Panc1 (cell line): ENCODE measurements around the gene SLC41A3. TPM values are rescaled to one million over a fixed set of nuclear protein-coding genes. Genes with fewer than 3 reads are reported as not detected.

Experiments used
- ATAC-seq: fragments of 200-7000 bp; cut with Tn5 transposase; 2 replicates; pipeline ENCODE4 v1.9.1; 2020; ENCODE audit warnings: mild to moderate bottlenecking, moderate library complexity
- BruUV-seq: library from RNA; stranded (reverse); fragments of 400-500 nt; replicated peaks from 2 replicates; lab custom pipeline; 2021; lab: Mats Ljungman, UMichigan
- CTCF ChIA-PET: fragments of 300-600 bp; sonication (Branson Sonifier 250); formaldehyde crosslinking; loops from one replicate; lab custom pipeline; 2022; ENCODE audit warnings: antibody characterized with exemption; lab: Charles Lee
- POLR2A ChIA-PET: fragments of 300-600 bp; sonication (Branson Sonifier 250); formaldehyde crosslinking; loops from one replicate; lab custom pipeline; 2022; ENCODE audit warnings: antibody characterized with exemption; lab: Charles Lee
- DNase-seq: peaks from one replicate; pipeline ENCODE4 v3.0.0-alpha.2; 2010; ENCODE audit warnings: low read depth, low spot score
- H3K27ac ChIP-seq: 2 replicates; pipeline ENCODE4 v1.5.1; 2011; ENCODE audit warnings: mild to moderate bottlenecking, low read length, inconsistent platforms
- H3K27me3 ChIP-seq: fragments of 200-500 bp; sonication (Bioruptor generic); 2 replicates; pipeline ENCODE4 v1.6.0; 2014; ENCODE audit warnings: low read length, inconsistent platforms; ENCODE audit not compliant: control insufficient read depth, insufficient read depth
- H3K36me3 ChIP-seq: fragments of 200-500 bp; sonication (Bioruptor generic); 2 replicates; pipeline ENCODE4 v1.5.1; 2014; ENCODE audit warnings: inconsistent platforms, mild to moderate bottlenecking, low read length, moderate library complexity; ENCODE audit not compliant: control insufficient read depth, insufficient read depth
- H3K4me1 ChIP-seq: 2 replicates; pipeline ENCODE4 v1.5.1; 2011; ENCODE audit warnings: inconsistent platforms, mild to moderate bottlenecking, low read length, moderate library complexity; ENCODE audit not compliant: control insufficient read depth, insufficient read depth
- H3K4me3 ChIP-seq, 2 experiments: 2 replicates each; pipeline ENCODE4 v1.5.1; 2011 to 2012; ENCODE audit warnings: low read depth in 2 of 2, low read length in 2 of 2, mild to moderate bottlenecking in 2 of 2, inconsistent platforms in 1 of 2, moderate library complexity in 1 of 2
- H3K9me3 ChIP-seq: fragments of 200-500 bp; sonication (Bioruptor generic); 2 replicates; pipeline ENCODE4 v1.5.1; 2014; ENCODE audit warnings: low read depth, mild to moderate bottlenecking, inconsistent platforms, low read length, moderate library complexity; ENCODE audit not compliant: control insufficient read depth, insufficient read depth
- POLR2AphosphoS5 ChIP-seq: IDR thresholded peaks from 2 replicates; pipeline ENCODE4 v1.6.1; 2012; ENCODE audit warnings: mild to moderate bottlenecking, low read depth, low read length, moderate library complexity
- SIN3A ChIP-seq: IDR thresholded peaks from 2 replicates; pipeline ENCODE4 v1.6.1; 2012; ENCODE audit warnings: low read depth, mild to moderate bottlenecking, low read length, moderate library complexity, borderline replicate concordance; ENCODE audit not compliant: insufficient read depth
- TCF7L2 ChIP-seq: IDR thresholded peaks from 2 replicates; pipeline ENCODE4 v1.6.1; 2011; ENCODE audit warnings: mild to moderate bottlenecking, low read depth, low read length, inconsistent platforms
- in situ Hi-C: cut with HindIII; loops from 2 replicates; pipeline ENCODE4 v1.10.0; 2016; ENCODE audit warnings: low sequenced_read_pairs, low pct_unique_long_range_greater_than_20kb
- intact Hi-C: fragments of 100-400 bp; cut with micrococcal nuclease; formaldehyde crosslinking; loops from one replicate; pipeline ENCODE4 v1.10.0; 2022; ENCODE audit not compliant: unreplicated experiment
- total RNA-seq: library from RNA; stranded (reverse); gene quantifications from one replicate; pipeline ENCODE4 v1.2.1, GENCODE V29; 2021; ENCODE audit not compliant: unreplicated experiment
- TF ChIP-seq, protein P1 (sequence below): fragments of 450-650 bp; IDR thresholded peaks from 2 replicates; pipeline ENCODE4 v1.5.1; 2017; ENCODE audit warnings: mild to moderate bottlenecking
- TF ChIP-seq, protein P2 (sequence below), 2 experiments: IDR thresholded peaks; 2 replicates each; pipeline ENCODE4 v1.6.1; 2011 to 2012; ENCODE audit warnings: low read depth in 2 of 2, control low read depth in 1 of 2, low read length in 1 of 2, mild to moderate bottlenecking in 1 of 2, moderate library complexity in 1 of 2; ENCODE audit not compliant: insufficient read depth in 1 of 2

Gene SLC41A3
- total RNA-seq, 1 experiment from 2014 or later, result 39.0 TPM

DNA sequence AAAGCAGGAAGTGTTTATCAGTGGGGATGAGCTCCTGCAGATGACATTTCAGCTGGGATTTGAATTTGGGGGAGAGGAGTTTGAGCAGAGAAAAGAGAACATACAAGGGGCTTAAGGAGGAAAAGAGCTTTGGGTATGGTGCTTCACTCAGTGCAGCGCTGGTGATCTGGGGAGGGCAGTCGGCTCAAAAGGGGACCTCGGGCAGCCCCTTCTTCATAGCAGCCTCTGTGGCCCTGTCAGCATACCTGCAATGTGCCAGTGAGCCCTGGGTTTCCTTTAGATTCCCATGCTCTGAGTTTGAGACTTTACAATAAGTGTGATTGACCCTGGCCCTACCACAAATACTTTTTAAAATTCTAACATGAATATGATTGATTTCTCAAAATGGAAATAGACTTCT, 74.7 kb downstream of the SLC41A3 start:
- Histone ChIP-seq H3K36me3 (no peaks in the 10 kb centered on the region), H3K27me3 (no peaks in the 10 kb centered on the region), H3K27ac (no peak overlapping the region), H3K9me3 (no peaks in the 10 kb centered on the region), H3K4me1 (no peaks in the 10 kb centered on the region), H3K4me3 (no peak overlapping the region)
- intact Hi-C loops, result no loop called here
- BruUV-seq, result no TSS peak
- in situ Hi-C loops, result no loop called here
- no peak for ATAC-seq
- TF ChIP-seq POLR2AphosphoS5 (no peak), SIN3A (no peak), TCF7L2 (no peak)
- TF ChIP-seq, protein P1, sequence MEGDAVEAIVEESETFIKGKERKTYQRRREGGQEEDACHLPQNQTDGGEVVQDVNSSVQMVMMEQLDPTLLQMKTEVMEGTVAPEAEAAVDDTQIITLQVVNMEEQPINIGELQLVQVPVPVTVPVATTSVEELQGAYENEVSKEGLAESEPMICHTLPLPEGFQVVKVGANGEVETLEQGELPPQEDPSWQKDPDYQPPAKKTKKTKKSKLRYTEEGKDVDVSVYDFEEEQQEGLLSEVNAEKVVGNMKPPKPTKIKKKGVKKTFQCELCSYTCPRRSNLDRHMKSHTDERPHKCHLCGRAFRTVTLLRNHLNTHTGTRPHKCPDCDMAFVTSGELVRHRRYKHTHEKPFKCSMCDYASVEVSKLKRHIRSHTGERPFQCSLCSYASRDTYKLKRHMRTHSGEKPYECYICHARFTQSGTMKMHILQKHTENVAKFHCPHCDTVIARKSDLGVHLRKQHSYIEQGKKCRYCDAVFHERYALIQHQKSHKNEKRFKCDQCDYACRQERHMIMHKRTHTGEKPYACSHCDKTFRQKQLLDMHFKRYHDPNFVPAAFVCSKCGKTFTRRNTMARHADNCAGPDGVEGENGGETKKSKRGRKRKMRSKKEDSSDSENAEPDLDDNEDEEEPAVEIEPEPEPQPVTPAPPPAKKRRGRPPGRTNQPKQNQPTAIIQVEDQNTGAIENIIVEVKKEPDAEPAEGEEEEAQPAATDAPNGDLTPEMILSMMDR, result no peak
- TF ChIP-seq, protein P2, sequence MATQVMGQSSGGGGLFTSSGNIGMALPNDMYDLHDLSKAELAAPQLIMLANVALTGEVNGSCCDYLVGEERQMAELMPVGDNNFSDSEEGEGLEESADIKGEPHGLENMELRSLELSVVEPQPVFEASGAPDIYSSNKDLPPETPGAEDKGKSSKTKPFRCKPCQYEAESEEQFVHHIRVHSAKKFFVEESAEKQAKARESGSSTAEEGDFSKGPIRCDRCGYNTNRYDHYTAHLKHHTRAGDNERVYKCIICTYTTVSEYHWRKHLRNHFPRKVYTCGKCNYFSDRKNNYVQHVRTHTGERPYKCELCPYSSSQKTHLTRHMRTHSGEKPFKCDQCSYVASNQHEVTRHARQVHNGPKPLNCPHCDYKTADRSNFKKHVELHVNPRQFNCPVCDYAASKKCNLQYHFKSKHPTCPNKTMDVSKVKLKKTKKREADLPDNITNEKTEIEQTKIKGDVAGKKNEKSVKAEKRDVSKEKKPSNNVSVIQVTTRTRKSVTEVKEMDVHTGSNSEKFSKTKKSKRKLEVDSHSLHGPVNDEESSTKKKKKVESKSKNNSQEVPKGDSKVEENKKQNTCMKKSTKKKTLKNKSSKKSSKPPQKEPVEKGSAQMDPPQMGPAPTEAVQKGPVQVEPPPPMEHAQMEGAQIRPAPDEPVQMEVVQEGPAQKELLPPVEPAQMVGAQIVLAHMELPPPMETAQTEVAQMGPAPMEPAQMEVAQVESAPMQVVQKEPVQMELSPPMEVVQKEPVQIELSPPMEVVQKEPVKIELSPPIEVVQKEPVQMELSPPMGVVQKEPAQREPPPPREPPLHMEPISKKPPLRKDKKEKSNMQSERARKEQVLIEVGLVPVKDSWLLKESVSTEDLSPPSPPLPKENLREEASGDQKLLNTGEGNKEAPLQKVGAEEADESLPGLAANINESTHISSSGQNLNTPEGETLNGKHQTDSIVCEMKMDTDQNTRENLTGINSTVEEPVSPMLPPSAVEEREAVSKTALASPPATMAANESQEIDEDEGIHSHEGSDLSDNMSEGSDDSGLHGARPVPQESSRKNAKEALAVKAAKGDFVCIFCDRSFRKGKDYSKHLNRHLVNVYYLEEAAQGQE (IDR thresholded peaks at IDR 0.05; ENCODE audit: insufficient read depth in 1 of 2, low read depth in 2 of 2, low read length in 1 of 2), result no peak
- CTCF ChIA-PET, result no interaction called here
- DNase-seq, result no peak
- POLR2A ChIA-PET, result interaction anchor here (0.6 kb wide), 1 partner anchor 420 kb away, joined by 4 read pairs; no protein-coding TSS in a partner anchor

DNA sequence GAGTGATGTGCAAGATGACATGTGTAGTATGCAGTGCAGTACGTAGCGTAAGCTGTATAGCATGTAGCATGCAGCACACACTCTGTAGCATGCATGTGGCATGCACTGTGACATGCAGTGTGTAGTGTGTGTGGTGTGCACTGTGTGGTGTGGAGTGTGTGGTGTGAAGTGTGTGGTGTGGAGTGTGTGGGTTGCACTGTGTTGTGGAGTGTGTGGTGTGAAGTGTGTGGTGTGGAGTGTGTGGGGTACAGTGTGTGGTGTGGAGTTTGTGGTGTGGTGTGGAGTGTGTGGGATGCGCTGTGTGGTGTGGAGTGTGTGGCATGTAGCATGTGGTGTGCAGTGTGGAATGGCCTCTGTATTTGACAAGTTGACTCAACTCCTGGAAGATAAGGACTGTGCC, 75.7 kb downstream of the SLC41A3 start:
- no peak overlapping the region for H3K27ac ChIP-seq
- H3K36me3 ChIP-seq, result no peaks in the 10 kb centered on the region
- H3K27me3 ChIP-seq, result no peaks in the 10 kb centered on the region
- no peaks in the 10 kb centered on the region for H3K9me3 ChIP-seq
- DNase-seq (no peak), ATAC-seq (peak; percentile 21; the same call in 1 of the 2 replicates)
- in situ Hi-C loops (no loop called here), intact Hi-C loops (no loop called here)
- H3K4me1 ChIP-seq, result no peaks in the 10 kb centered on the region
- POLR2A ChIA-PET, result no interaction called here
- CTCF ChIA-PET, result no interaction called here
- no peak for TF ChIP-seq SIN3A
- TF ChIP-seq TCF7L2, result no peak
- TF ChIP-seq, protein P2 (IDR thresholded peaks at IDR 0.05; ENCODE audit: insufficient read depth in 1 of 2, low read depth in 2 of 2, low read length in 1 of 2), result no peak
- TF ChIP-seq, protein P1, result no peak
- TF ChIP-seq POLR2AphosphoS5, result no peak
- BruUV-seq, result no TSS peak
- no peak overlapping the region for H3K4me3 ChIP-seq
